Loucy (cell line): ENCODE measurements around the gene MN1.

Source experiments
- CTCF ChIP-seq: fragments of 200-600 bp; sonication (generic); conservative IDR thresholded peaks from 2 replicates; pipeline ENCODE4 v1.5.1; 2014; ENCODE audit warnings: mild to moderate bottlenecking, antibody characterized with exemption, low read length
- EZH2phosphoT487 ChIP-seq: fragments of 200-600 bp; IDR thresholded peaks from 2 replicates; pipeline ENCODE4 v1.6.1; 2018; ENCODE audit warnings: antibody characterized with exemption, mild to moderate bottlenecking, moderate library complexity, borderline replicate concordance

GRCh38 chr22:27754888-27755480 lies 46.6 kb downstream of the MN1 start:
- TF ChIP-seq EZH2phosphoT487, result no peak
- TF ChIP-seq CTCF, result no peak
